ENCODE data around the gene MBTD1. TPM values are rescaled to one million over a fixed set of nuclear protein-coding genes. Genes with fewer than 3 reads are reported as not detected.
A peak's percentile ranks its signal among the peaks of the same experiment; 100 is the strongest.
"Not testable (repeated sequence)": the region's sequence is repeated elsewhere in the genome, so short reads cannot be mapped to it uniquely, and the experiment has no call there.

The MBTD1 gene
- total and polyA plus RNA-seq, 2 donors = 5.9 to 60.1 TPM

DNA sequence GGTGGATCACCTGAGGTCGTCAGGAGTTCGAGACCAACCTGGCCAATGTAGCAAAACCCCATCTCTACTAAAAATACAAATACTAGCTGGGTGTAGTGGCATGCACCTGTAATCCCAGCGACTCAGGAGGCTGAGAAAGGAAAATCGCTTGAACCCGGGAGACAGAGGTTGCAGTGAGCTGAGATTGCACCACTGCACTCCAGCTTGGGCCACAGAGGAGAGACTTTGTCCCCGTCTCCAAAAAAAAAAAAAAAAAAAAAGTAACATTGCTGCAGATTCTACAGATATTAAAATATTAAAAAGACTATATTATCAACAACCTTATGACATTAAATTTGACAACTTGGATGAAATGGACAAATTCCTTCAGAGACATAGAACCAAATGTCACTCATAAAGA is 25.7 kb downstream of the MBTD1 start:
- WGBS = 93% methylated on average over 6 of the region's 6 CpGs

DNA sequence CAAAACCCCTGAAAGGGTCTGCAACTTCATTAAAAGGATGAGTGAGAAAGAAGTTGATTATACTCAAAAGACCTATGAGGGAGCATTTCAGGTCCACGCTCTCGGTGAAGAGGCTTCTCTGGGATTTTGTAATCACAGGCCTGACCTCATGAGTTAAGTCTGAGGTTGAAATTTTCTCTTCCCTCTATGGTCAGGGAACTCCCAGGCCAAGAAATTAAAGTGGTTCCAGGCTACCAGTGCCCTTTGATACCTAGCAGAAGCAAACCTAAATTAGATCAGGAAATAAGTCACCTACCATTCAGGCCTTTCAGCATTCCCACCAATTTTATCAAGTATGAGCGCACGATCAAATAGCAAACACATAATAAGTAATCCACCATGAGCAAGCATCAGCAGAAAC is 27.9 kb downstream of the MBTD1 start:
- Histone ChIP-seq H3K36me3 (ENCODE audit: insufficient read depth) (no peaks in the 10 kb centered on the region), H3K4me1 (ENCODE audit: insufficient read depth) (no peaks in the 10 kb centered on the region), H3K4me3 (ENCODE audit: low read depth, low read length) (no peak overlapping the region), H3K27ac (ENCODE audit: low read depth) (no peak overlapping the region)
- no peak for DNase-seq (ENCODE audit: extremely low spot score)
- WGBS = 93% methylated on average over 4 of the region's 4 CpGs

More for the DNA sequence above, 25.7 kb downstream of the MBTD1 start:
- Histone ChIP-seq H3K27ac (ENCODE audit: low read depth) (no peak overlapping the region), H3K4me3 (ENCODE audit: low read depth, low read length) (no peak overlapping the region), H3K36me3 (ENCODE audit: insufficient read depth) (no peaks in the 10 kb centered on the region), H3K4me1 (ENCODE audit: insufficient read depth) (no peaks in the 10 kb centered on the region)
- DNase-seq (ENCODE audit: extremely low spot score) = no peak

DNA sequence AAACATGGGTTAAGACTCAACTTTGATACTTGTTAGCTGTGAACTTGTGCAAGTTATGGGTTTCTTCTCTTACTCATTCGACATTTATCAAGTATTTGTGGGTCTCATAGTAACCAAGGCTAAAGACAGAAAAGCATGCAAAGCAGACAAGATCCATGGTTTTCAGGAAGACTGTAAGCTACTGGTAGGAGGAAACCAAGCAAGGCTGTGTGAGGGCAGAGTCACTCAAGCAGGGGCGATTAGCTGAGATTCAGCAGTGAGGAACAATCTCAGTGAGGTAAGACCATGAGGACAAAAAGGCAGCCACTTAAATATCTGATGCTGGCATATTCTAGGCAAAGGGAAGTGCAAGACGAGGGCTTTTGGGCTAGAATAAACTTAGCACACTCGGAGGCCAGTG is 29.5 kb downstream of the MBTD1 start:
- no peaks in the 10 kb centered on the region for H3K4me1 ChIP-seq (ENCODE audit: insufficient read depth)
- no peak overlapping the region for H3K4me3 ChIP-seq (ENCODE audit: low read depth, low read length)
- no peak for DNase-seq (ENCODE audit: extremely low spot score)
- H3K36me3 ChIP-seq (ENCODE audit: insufficient read depth) = no peaks in the 10 kb centered on the region
- H3K27ac ChIP-seq (ENCODE audit: low read depth) = no peak overlapping the region
- 86% methylated on average over 4 of the region's 4 CpGs for WGBS

GRCh38 chr17:51229889-51230288 is 30.0 kb downstream of the MBTD1 start:
- Histone ChIP-seq H3K4me1 (ENCODE audit: insufficient read depth) (no peaks in the 10 kb centered on the region), H3K36me3 (ENCODE audit: insufficient read depth) (no peaks in the 10 kb centered on the region), H3K4me3 (ENCODE audit: low read depth, low read length) (no peak overlapping the region), H3K27ac (ENCODE audit: low read depth) (no peak overlapping the region)
- no peak for DNase-seq (ENCODE audit: extremely low spot score)
- WGBS = 97% methylated on average over 3 of the region's 3 CpGs

GRCh38 chr17:51228161-51228560 is 31.7 kb downstream of the MBTD1 start:
- no peak overlapping the region for H3K27ac ChIP-seq (ENCODE audit: low read depth)
- H3K4me3 ChIP-seq (ENCODE audit: low read depth, low read length) = no peak overlapping the region
- 76% methylated on average over 4 of the region's 4 CpGs for WGBS
- DNase-seq (ENCODE audit: extremely low spot score) = no peak
- H3K4me1 ChIP-seq (ENCODE audit: insufficient read depth) = no peaks in the 10 kb centered on the region
- no peaks in the 10 kb centered on the region for H3K36me3 ChIP-seq (ENCODE audit: insufficient read depth)

DNA sequence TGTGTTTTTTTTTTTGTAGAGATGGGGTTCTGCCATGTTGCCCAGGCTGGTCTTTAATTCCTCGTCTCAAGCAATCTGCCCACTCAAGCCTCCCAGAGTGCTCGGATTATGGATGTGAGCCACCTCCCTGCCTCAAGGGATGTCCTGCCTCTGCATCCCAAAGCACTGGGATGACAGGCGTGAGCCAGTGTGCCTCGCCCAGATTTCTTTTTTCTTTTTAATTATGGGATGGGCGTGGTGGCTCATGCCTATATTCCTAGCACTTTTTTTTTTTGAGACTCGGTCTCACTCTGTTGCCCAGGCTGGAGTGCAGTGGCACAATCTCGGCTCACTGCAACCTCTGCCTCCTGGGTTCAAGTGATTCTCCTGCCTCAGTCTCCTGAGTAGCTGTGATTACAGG is 34.3 kb downstream of the MBTD1 start:
- H3K27ac ChIP-seq (ENCODE audit: low read depth); H3K4me1 ChIP-seq (ENCODE audit: insufficient read depth); DNase-seq (ENCODE audit: extremely low spot score); H3K4me3 ChIP-seq (ENCODE audit: low read depth, low read length); H3K36me3 ChIP-seq (ENCODE audit: insufficient read depth): not testable (repeated sequence)
- WGBS = 89% methylated on average over 7 of the region's 7 CpGs

DNA sequence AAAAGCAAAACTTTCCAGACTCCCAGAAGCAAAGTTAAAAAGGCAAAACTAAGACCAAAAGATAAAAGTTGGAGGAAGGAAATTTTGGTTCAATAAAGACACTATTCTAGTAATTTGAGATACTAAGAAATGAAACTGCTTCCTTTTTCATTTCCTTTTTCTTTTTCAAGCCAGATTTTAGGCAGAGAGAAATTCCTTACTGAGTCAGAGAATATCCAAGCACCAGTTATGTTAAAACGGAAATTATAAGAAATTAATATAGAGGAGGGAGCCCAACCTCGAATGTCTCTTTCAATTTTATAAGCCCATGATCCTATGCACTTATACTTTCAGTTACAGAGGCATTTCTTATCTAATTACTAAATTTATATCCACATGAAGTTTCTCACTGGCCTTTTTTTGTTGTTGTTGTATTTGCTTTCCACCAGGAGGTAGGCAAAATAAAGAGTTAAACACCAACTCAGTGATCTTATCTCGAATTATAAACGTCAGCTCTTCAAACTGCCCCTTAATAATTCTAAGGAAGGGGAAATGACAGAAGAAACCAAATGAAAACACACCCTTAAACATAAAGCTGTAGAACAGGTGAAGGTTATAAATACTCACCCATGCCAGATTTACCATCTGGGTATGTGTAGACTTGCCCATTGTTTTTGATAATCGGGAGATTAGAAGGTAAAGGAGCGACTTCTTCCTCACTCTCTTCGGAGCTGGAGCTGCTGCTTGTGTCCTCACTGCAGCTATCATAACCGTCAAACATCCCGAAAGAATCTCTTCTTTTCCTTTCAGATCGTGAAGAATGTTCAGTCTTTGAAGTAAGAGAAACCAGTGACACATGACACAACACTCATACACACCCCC is 35.2 kb downstream of the MBTD1 start:
- no peaks in the 10 kb centered on the region for H3K4me1 ChIP-seq (ENCODE audit: insufficient read depth)
- H3K36me3 ChIP-seq (ENCODE audit: insufficient read depth) = peaks cover 3% of the 10 kb centered on the region
- no peak overlapping the region for H3K4me3 ChIP-seq (ENCODE audit: low read depth, low read length)
- no peak overlapping the region for H3K27ac ChIP-seq (ENCODE audit: low read depth)
- DNase-seq (ENCODE audit: extremely low spot score) = peak; percentile 4
- 51% methylated on average over 10 of the region's 10 CpGs for WGBS

DNA sequence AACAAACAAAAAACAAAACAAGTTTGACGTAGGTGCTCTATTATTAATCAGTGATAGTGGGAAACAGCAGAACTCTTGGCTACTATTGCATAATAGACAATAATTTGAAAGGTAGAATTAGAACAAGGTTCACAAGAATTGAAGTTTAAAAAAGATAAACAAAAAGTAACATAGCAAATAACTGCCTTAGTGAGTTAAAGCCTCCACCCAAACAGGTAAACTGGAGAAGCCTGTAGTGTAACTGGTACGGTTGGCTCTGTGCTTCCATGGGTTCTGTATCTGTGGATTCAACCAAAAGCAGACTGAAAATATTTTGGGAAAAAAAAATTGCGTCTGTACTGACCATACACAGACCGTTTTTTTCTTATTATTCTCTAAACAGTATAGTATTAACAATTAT is 38.5 kb downstream of the MBTD1 start:
- no peak overlapping the region for H3K4me3 ChIP-seq (ENCODE audit: low read depth, low read length)
- DNase-seq (ENCODE audit: extremely low spot score) = no peak
- H3K36me3 ChIP-seq (ENCODE audit: insufficient read depth) = peaks cover 3% of the 10 kb centered on the region
- H3K4me1 ChIP-seq (ENCODE audit: insufficient read depth) = no peaks in the 10 kb centered on the region
- H3K27ac ChIP-seq (ENCODE audit: low read depth) = no peak overlapping the region
- 84% methylated on average over 4 of the region's 4 CpGs for WGBS

DNA sequence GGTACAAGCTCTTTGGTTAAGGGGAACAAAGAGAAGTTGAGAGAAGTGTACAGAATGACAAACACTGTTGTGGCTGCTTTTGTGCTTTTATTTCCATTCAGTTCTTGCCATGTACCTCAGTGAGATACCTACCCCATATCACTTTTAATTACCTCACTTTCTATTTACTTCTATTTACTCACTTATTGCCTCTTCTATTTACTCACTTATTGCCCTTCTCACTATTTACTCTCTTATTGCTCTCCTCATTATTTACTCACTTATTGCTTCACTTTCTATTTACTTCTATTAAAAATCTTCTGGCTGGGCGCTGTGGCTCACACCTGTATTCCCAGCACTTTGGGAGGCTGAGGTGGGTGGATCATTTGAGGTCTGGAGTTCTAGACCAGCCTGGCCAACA is 41.9 kb downstream of the MBTD1 start:
- WGBS = 96% methylated on average over 1 of the region's 1 CpG
- Histone ChIP-seq H3K36me3 (ENCODE audit: insufficient read depth) (peaks cover 7% of the 10 kb centered on the region), H3K27ac (ENCODE audit: low read depth) (no peak overlapping the region), H3K4me3 (ENCODE audit: low read depth, low read length) (no peak overlapping the region), H3K4me1 (ENCODE audit: insufficient read depth) (no peaks in the 10 kb centered on the region)
- DNase-seq (ENCODE audit: extremely low spot score) = no peak

GRCh38 chr17:51214920-51215319 is 44.9 kb downstream of the MBTD1 start:
- no peak for DNase-seq (ENCODE audit: extremely low spot score)
- Histone ChIP-seq H3K4me3 (ENCODE audit: low read depth, low read length) (no peak overlapping the region), H3K4me1 (ENCODE audit: insufficient read depth) (no peaks in the 10 kb centered on the region), H3K27ac (ENCODE audit: low read depth) (no peak overlapping the region), H3K36me3 (ENCODE audit: insufficient read depth) (peaks cover 6% of the 10 kb centered on the region)
- 97% methylated on average over 1 of the region's 1 CpG for WGBS

DNA sequence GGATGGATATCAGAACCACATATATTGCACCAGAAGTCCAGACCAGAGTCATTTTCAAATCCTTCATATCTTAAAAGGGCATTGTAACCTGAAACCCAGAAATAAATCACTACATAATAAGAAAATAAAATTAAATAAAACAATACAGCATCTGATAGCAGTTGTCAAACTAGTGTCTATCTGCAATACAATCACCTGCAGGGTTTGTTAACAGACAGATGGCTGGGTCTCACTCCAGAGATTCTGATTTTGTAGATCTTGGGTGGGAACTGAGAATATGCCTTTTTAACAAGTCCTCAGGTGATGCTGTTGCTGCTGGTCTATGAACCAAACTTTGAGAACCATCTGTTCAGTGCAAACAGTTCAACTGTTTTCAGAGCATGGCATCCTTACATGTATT is 56.0 kb downstream of the MBTD1 start:
- H3K27ac ChIP-seq (ENCODE audit: low read depth) = no peak overlapping the region
- H3K36me3 ChIP-seq (ENCODE audit: insufficient read depth) = peaks cover 4% of the 10 kb centered on the region
- H3K4me1 ChIP-seq (ENCODE audit: insufficient read depth) = no peaks in the 10 kb centered on the region
- no peak overlapping the region for H3K4me3 ChIP-seq (ENCODE audit: low read depth, low read length)
- no peak for DNase-seq (ENCODE audit: extremely low spot score)

GRCh38 chr17:51200846-51201245 is 59.0 kb downstream of the MBTD1 start:
- no peak overlapping the region for H3K27ac ChIP-seq (ENCODE audit: low read depth)
- WGBS = 71% methylated on average over 2 of the region's 2 CpGs
- H3K4me3 ChIP-seq (ENCODE audit: low read depth, low read length) = no peak overlapping the region
- peaks cover 1% of the 10 kb centered on the region for H3K36me3 ChIP-seq (ENCODE audit: insufficient read depth)
- no peaks in the 10 kb centered on the region for H3K4me1 ChIP-seq (ENCODE audit: insufficient read depth)
- DNase-seq (ENCODE audit: extremely low spot score) = no peak

- no peak overlapping the region for H3K27ac ChIP-seq (ENCODE audit: low read depth)
- WGBS = 89% methylated on average over 6 of the region's 6 CpGs
- no peaks in the 10 kb centered on the region for H3K4me1 ChIP-seq (ENCODE audit: insufficient read depth)
- no peak overlapping the region for H3K4me3 ChIP-seq (ENCODE audit: low read depth, low read length)
- H3K36me3 ChIP-seq (ENCODE audit: insufficient read depth) = peaks cover 1% of the 10 kb centered on the region
- no peak for DNase-seq (ENCODE audit: extremely low spot score)
Observed at GRCh38 chr17:51200295-51200694, 59.6 kb downstream of the MBTD1 start.

- no peak overlapping the region for H3K27ac ChIP-seq (ENCODE audit: low read depth)
- no peaks in the 10 kb centered on the region for H3K36me3 ChIP-seq (ENCODE audit: insufficient read depth)
- DNase-seq (ENCODE audit: extremely low spot score) = no peak
- WGBS = 94% methylated on average over 4 of the region's 4 CpGs
- no peaks in the 10 kb centered on the region for H3K4me1 ChIP-seq (ENCODE audit: insufficient read depth)
- H3K4me3 ChIP-seq (ENCODE audit: low read depth, low read length) = no peak overlapping the region
Observed at GRCh38 chr17:51197754-51198153, 62.1 kb downstream of the MBTD1 start.

Data from urinary bladder (tissue), 4 donors.